ENCODE data around the gene STXBP5. TPM values are rescaled to one million over a fixed set of nuclear protein-coding genes. Genes with fewer than 3 reads are reported as not detected.

STXBP5 gene
- 10 to 100 TPM; 12.6 to 18.0 (median 15.5) TPM for polyA plus RNA-seq (ENCODE audit: insufficient read length in 4 of 4)

DNA sequence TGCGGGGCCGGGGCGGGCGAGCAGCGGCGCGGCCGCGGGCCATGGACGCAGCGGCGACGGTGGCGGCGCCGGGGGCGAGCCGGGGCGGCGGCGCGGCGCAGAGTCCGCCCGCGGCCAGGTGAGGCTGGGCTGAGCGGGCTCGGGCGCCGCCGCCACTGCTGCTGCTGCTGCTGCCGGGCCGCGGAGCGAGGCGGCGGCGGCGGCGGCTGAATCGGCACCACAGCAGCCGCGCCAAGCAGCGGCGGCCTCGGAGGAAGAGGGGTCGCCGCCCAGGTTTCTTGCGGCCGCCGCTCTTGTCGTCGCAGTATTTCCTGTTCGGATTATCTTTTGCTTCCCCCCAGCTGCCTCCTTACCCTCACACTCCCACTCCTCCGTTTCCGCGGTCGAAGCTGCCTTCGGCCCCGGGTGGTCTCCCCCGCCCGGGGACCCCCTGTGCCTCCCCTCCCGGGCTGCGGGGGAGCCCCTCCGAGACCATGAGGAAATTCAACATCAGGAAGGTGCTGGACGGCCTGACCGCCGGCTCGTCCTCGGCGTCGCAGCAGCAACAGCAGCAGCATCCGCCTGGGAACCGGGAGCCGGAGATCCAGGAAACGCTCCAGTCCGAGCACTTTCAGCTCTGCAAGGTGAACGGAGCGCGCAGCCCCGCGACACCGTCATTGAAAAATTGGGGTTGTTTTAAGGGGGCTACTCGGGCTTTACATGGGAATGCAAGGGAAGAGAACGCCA, at the start of gene STXBP5:
STXBP5 (plus strand) TSS at position 358 of the 726 bp plus-strand sequence; CDS start at position 474, 116 bp downstream.
- DNase-seq (ENCODE audit: low read depth in 4 of 4, low spot score in 2 of 4) = no peak

DNA sequence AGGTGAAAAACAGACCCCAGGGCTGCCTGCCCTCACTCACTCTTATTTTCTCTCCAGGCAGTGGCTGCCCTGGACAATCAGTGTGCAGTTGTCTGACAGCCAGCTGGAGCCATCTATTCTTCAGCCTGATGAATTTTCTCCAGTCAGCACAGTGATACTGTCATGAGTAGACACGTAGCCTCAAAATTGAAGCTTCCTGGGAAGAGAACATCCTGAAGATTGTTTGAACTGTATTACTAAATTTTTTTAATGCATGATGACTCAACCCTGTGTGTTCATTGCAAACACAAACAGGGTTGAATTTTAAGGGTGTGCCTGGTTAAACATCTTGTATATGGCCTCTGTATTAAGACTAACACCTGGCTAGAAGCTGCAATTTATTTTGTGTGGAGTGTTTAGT, 49.8 kb upstream of the STXBP5 start:
- no peak for DNase-seq (ENCODE audit: low read depth in 4 of 4, low spot score in 2 of 4)

DNA sequence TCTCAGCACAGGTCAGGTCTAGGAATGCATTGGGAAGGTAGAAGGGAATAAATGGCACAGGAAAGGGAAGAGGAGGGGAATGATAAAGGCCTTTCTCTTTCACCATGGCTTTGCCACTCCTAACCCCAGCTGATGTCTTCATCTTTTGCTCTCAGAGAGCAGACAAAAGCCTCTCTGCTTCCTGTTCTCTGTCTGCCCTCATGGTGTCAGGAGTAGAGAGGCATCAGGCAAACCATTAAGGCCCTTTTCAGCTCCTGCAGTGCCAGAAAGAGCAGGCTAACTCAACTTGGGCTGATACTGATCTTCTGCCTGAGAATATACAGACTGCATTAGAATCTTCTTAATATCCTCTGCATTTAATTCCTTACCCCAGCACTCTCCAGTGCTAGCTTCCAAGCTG, 48.0 kb upstream of the STXBP5 start:
- DNase-seq (ENCODE audit: low read depth in 4 of 4, low spot score in 2 of 4) = no peak

DNA sequence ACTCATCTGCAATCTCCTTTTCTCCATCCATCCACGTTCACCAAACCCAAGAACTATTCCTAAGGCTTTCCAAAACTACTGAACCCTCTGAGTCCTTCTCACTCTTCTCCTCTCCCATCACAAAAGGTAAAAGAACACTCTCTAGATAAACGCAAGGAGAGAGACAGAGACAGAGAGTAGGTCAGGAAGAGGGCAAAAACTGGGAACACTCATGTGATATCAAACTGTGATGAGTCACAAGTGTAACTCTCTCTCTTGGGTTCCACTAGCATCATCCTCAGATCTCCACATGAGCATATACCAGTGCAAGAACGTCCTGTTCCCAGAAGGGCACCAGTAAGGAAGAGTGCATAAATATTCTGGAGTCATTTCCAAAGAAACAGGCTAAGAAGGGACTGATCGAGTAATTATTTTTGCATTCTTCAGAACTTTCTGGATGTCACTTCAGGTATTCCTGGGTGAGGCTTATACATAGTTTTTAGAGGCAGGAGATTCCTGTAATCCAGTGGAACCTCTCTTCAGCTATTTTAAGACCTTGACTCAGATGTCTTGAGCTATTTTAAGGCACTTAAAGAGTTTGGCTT, 47.3 kb upstream of the STXBP5 start:
- no peak for DNase-seq (ENCODE audit: low read depth in 4 of 4, low spot score in 2 of 4)

DNA sequence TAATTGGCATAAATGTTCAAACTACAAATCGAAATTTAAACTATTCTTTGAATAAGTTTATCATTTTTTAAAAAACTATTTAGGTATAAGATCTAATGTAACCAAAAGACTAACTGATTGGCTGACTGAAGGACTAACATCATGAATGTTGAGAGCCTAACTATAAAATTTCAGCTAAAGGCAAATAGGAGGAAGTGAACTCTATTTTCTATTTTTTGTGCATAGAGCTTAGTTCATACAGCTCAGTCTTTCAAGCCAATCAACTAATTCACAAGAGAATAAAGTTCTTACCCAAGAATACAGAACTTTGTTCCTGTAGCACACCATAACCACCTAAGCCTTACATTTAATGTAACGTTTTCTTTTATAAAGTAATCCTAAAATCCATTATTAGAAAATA, 46.3 kb upstream of the STXBP5 start:
- DNase-seq (ENCODE audit: low read depth in 4 of 4, low spot score in 2 of 4) = no peak

DNA sequence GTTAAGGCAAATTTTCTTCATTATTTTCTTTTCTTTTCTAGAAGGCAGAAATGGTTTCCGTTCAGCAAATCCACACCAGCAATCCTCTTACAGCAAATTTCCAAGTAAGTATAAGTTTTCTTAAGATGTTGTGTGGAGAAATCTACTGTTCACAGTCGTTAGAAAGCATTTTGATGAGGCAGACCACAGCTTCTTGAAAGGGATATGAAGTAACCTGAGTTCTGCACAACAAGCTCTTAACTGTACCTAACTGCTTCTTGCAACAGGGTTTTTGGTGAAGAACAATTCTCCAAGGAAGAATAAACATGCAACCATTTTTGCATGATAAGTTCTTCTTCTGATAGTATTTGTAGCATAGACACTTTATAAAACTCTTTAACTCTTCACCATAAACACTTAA, 45.3 kb upstream of the STXBP5 start:
- DNase-seq (ENCODE audit: low read depth in 4 of 4, low spot score in 2 of 4) = no peak

DNA sequence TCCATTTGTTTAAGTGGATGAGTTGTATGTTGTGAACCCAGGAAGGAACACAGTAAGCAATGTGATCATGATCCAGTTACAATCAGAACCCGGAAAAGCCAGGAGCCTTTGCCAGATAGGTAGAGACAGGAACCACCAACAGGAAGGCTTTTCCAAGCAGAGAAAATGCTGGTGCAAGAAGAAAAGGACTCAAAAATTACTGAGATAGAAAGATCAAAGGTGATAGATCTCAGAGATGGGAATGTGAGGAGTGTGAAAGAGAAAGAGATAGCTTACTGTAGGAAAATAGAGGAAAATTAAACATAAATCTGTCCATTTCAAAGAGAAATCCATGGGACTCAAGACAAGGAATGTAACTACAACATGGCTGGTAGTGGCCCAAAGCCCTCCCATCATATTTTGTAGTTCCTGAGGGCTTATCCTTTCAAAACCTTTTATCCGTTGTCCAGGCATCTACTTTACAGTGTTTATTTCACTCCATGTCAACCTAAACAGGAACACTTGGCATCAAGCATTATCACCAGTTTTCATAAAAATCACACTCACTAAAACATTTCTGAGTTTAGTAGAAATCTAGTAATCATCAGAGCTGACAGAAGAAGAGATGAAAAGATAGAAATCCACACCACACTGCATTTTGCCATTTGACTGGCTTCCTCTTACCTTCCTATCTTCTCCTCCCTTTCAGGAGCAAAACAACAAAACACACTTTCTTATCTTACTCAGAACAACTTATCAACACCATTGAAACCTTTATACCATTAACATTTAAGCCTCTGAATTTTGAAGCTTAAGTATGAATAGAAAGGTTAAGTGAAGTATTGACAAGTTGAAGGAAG, 44.5 kb upstream of the STXBP5 start:
- no peak for DNase-seq (ENCODE audit: low read depth in 4 of 4, low spot score in 2 of 4)

DNA sequence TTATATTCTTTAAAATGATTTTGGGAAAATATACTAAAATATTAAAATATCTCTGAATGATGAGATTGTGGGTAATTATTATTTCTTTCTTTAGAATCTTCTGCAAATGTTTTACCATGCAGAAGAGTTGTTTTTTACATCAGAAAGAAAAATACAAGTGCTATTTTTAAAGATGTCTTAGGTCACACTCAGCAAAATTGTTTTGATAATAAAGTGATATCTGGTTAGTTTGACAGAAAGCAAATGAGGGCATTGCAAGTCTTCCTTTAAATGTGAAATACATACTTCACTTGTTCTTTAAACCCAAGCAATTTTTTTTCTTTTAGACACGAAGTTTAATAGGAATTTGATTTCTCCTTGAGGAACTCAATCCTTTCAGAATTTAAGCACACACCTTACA, 43.6 kb upstream of the STXBP5 start:
- no peak for DNase-seq (ENCODE audit: low read depth in 4 of 4, low spot score in 2 of 4)

DNA sequence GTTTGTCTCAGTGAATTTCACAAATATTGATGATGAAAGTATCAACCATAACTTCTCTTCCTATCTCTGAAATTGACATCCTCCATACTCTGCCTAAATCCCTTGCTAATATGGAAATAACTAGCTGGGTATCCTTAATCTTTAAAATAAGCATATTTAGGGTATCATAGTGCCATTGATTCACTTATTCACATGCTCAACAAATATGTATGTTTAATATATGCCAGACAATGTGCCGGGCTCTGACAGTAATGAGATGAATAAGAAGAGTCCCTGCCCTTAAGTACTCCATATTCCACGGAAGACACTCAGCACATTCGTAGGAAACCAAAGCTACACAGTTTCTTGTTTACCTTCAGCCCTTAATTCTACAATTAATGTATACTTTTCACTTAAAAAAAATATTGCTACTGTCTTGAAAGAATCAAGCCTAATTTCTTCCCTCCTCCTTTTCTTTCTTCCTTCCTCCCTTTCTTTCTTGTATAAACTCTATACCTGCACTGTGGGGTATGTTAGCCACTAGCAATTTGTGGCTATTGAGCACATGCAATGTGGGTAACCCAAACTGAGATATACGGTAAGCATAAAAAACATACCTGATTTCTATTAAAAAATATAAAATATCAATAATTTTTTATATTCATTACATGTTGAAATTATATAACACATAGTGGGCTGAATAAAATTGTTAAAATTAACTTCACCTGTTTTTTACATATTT, 42.8 kb upstream of the STXBP5 start:
- no peak for DNase-seq (ENCODE audit: low read depth in 4 of 4, low spot score in 2 of 4)

DNA sequence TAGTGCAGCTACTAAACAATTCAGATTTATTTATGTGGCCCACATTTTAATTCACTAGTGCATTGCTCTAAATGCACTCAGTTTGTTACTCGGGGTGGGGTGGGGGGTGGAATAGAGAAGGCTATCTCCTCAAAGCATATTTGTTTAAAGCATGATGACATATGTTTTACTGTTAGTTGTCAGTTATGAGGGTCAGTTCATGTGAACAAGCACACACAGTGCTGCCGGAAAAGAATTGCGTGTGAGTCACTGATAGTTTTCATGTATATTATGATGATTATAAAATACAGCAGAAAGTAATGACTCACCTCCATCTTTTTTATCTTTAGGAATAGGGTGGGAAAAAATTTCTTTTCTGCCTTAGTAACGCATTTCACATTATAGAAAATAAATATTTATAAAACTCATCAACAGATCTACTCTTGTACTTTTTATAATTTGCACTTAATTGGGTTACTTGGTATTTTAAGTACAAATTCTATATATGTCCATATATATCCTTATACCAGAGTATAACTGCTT, 42.2 kb upstream of the STXBP5 start:
- no peak for DNase-seq (ENCODE audit: low read depth in 4 of 4, low spot score in 2 of 4)

DNA sequence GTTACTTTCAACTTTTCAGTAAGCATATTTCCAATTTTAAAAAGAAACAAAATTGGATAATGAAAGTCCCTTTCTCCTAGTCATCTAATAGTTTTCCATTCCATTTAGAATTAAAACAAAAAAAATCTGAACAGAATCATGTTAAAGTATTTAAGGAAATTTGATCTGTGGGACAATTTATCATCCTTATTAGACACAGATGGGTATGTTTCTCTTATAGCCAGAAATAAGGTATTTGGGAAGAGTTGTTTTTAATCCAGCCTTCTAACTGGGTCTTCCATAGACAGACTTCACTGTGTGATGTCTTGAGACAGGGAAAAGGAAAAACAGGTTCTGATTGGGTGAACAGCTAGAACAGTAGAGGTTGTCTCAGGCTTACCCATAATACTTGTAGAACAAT, 39.5 kb upstream of the STXBP5 start:
- no peak for DNase-seq (ENCODE audit: low read depth in 4 of 4, low spot score in 2 of 4)

DNA sequence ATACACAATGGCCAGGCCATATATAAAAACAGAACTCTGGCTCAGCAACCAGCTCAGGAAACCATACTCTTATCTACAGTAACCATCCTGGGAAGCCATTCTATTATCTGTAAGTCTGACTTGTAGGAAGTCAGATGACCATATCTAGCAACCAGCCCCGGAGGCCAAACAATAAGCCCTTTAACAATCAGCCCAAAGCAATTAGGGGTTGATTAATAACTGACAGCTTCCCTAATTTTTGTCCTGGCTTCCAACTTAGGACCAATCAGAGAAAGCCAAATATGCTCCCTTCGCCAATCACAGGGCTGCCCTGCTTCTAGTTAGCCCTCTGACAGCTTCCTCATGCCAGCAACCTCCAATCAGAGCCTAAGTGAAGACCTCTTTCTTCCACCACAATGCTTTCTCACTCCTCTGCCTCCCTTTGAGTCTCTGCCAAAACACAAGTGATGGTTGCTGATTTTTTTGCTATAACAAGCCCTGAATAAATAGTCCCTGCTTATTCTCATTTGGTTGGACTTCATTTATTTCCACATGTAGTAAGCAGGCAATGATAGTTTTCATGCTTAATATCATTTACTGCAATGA, 37.8 kb upstream of the STXBP5 start:
- DNase-seq (ENCODE audit: low read depth in 4 of 4, low spot score in 2 of 4) = no peak

DNA sequence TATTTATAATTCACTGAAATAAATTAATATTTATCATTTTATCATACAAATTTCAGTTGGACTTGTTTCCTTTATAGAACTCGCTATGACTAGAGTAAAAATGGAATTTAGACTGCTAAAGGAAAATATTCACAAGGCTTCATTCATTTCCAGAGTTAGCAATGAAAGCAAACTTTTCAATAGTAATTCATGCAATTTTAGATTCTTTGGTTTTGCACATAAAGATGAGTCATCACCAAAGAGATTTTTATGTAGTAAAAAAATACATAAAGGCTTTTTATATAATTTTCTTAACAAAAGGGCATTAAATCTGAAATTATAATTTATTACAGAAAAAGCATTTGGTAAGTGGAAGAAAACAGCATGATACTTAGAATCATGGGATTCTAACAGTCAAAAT, 37.2 kb upstream of the STXBP5 start:
- DNase-seq (ENCODE audit: low read depth in 4 of 4, low spot score in 2 of 4) = no peak

DNA sequence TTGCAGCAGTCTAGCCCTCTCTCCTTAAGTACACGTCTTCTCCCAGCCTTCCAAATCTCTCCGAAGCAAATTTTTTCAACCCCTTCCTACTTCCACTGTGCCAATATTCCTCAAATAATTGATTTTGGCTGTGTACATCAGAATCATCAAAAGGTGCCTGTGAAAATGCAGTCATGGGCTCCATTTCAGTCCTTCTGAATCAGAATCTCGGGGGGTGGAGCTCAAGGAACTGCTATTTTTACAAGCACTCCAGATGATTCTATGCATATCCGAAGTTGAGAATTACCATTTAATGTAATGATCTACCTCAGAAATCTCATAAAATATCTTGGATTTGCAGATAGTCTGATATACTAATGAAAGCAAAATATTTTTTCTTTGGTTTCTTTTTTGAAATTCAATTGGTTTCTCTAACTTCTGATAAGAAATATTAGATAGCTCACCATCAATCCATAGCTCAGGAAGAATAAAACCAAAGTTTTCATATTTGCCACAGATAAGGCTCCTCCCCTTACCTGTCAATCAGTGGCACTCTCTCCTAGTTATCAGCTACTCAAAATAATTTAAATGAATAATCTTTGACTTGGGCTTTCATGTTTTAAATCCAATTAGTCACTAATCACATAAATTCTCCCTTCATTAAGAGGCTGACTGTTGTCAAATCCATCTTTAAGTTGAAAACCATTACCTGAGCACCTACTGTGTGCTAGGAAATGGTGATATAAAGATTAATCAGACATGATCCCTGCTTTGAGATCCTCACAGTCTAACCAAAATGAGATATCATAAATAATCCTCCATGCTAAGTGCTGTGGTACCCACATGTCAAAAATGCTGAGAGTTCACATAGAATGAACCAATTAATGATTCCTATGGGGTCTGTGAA, 36.4 kb upstream of the STXBP5 start:
- no peak for DNase-seq (ENCODE audit: low read depth in 4 of 4, low spot score in 2 of 4)

DNA sequence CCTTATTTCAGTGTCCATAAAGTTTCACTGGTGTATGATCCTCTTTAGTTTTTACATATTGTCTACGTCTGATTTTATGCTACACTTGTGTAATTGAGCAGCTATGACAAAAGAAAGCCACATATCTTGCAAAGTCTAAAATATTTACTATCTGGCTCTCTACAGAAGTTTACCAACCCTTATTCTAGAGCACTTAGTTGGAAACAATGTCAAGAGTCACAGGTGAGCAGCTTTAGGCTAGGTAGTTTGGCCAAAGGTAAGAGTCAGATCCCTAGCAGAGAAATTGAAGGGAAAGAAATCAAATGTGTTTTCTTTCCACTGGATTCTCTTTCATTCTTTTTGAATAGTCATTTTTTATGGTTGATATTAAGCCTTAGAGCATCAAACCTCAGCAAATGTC, 34.7 kb upstream of the STXBP5 start:
- DNase-seq (ENCODE audit: low read depth in 4 of 4, low spot score in 2 of 4) = no peak

DNA sequence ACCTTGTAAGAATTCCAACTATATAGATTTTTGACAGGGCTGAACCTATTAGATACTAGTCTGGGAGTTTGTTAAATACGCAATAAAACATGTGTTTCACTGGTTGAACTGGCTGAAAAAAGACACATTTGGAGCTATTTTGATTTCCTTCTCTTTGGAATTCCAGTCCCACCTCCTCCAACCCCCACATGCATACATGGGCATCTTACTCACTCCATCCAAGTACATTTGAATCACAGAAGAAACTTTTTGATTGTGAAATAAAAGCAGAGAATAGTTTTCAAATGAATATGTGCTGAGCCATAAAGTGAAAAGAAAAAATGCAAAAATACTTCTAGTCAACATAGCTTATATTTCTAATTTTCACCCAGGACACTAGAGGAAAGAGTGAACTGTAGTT, 33.9 kb upstream of the STXBP5 start:
- no peak for DNase-seq (ENCODE audit: low read depth in 4 of 4, low spot score in 2 of 4)

DNA sequence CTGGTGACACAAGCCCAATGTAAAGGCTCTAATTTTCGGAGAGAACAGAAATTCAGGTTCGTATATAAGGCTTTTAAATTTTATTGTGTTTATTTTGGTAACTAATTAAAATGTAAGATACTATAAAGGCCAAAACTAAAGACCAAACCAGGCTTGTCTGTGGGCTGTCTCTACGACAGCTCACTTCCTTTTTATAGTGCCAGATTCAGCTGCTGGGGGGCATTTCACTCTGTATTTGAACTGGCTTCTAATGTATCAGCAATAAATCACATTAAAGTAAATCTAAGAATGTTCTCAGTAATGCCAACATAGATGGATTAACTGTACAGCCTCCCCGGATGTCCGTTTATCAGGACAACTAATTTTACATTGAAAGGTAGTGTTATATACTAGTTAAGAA, 31.1 kb upstream of the STXBP5 start:
- DNase-seq (ENCODE audit: low read depth in 4 of 4, low spot score in 2 of 4) = no peak

DNA sequence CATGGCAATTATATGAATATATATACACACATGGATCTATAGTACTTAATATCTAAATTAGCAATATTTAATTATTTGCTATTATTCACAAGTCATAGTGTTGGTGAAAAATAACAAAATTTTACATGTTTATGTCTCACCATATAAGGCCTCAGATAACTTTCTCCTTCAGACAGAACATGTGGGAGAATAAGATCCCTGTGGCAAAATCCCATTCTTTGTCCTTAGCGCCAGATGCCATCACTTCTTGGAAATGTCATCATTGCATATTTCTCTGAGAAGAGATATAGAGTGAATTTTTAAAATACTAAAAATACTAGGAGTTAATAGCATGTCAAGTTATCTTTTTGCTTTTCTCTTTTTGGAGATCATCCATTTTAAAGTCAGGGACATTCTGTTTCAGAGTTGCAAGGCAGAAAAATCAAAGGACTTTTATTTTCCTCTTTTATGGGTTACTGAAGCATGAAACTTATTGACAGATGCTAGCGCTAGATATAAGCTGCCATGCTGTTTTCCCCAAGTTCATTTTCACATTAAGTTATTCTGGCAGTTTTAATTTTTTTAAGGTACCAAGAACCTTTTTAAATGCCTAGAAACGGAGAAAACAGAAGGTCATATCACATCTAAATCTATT, 30.4 kb upstream of the STXBP5 start:
- DNase-seq (ENCODE audit: low read depth in 4 of 4, low spot score in 2 of 4) = no peak

DNA sequence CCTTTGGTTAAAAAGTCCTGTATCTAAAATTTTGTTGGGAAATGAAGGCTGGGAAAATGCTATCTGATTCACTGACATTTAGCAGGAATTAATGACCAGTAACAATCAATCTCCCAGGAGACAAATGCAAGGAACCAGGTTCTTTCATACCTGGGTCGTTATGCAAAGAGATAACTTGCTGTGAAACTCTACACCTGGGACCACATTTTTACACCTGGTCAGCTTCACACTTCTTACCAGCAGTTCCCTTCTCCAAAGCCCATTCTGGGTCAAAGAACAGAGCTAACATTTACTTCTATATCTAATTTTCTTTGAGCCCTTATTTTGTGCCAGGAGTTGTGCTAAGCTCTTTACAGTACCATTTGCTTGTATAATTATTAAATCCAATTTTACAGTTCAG, 27.4 kb upstream of the STXBP5 start:
- DNase-seq (ENCODE audit: low read depth in 4 of 4, low spot score in 2 of 4) = no peak
